ENCODE results near the gene PDE10A.

DNA sequence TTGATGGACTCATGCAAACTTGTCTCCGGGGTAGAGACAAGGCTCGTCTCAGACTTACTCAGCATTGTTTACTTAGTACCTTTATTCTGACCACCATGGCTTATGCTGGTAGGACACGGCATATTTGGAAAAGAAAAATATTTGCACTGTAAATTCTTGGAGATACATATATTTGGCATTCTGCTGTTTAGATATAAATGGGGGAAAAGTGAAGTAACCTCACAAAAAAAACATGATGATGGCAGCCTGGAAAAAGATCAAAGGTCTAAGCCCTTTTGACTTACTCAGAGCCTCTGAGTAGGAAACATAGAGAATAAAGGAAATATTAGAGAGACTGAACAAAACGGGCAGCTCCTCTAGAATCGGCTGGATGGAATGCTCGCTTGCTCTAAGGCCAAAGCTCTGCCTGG is 32.5 kb downstream of the PDE10A start:
- TF ChIP-seq, protein P1, sequence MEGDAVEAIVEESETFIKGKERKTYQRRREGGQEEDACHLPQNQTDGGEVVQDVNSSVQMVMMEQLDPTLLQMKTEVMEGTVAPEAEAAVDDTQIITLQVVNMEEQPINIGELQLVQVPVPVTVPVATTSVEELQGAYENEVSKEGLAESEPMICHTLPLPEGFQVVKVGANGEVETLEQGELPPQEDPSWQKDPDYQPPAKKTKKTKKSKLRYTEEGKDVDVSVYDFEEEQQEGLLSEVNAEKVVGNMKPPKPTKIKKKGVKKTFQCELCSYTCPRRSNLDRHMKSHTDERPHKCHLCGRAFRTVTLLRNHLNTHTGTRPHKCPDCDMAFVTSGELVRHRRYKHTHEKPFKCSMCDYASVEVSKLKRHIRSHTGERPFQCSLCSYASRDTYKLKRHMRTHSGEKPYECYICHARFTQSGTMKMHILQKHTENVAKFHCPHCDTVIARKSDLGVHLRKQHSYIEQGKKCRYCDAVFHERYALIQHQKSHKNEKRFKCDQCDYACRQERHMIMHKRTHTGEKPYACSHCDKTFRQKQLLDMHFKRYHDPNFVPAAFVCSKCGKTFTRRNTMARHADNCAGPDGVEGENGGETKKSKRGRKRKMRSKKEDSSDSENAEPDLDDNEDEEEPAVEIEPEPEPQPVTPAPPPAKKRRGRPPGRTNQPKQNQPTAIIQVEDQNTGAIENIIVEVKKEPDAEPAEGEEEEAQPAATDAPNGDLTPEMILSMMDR (IDR thresholded peaks at IDR 0.05) = no peak
- no peak for TF ChIP-seq EP300 (IDR thresholded peaks at IDR 0.05)

Data from suprapubic skin (tissue), 3 donors.